DMS53 treated with DMSO at 0.1 percent for 48 hours (cell line): ENCODE results near the gene IKBKE.
A peak's percentile ranks its signal among the peaks of the same experiment; 100 is the strongest.
"Not testable (repeated sequence)": the region's sequence is repeated elsewhere in the genome, so short reads cannot be mapped to it uniquely, and the experiment has no call there.

Experiments
- DNase-seq: peaks from one replicate; lab custom pipeline; 2025; ENCODE audit not compliant: unreplicated experiment; lab: John Stamatoyannopoulos, UW

Gene IKBKE

GRCh38 chr1:206472454-206472853, 2.2 kb downstream of the IKBKE start:
- no peak for DNase-seq

GRCh38 chr1:206472886-206473285, 2.6 kb downstream of the IKBKE start:
- DNase-seq: no peak

GRCh38 chr1:206476058-206476457, 5.8 kb downstream of the IKBKE start:
- no peak for DNase-seq

- no peak for DNase-seq
Observed at GRCh38 chr1:206476591-206476990, 6.3 kb downstream of the IKBKE start.

DNA sequence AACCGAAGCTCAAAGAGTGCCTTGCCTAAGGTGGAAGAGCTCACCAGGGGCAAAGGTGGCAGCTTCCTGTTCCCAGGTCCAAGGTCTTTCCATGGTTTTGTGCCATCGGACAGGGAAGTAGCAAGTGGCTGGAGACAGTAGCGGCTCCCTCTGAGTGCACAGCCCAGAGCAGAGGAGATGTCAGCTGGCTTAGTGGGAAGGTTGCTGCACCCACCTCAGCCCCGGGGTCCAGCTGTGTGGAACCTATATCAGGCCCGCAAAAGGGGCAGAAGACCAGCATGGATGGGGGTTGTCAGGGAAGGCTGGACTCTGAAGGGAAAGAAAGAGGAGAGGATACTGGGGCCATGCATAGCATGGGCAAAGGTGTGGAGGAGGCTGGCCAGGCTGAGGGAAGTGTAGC, 6.8 kb downstream of the IKBKE start:
- no peak for DNase-seq

GRCh38 chr1:206477581-206478380, 7.5 kb downstream of the IKBKE start:
- DNase-seq: no peak

- DNase-seq: no peak
Observed at GRCh38 chr1:206478746-206479145, 8.5 kb downstream of the IKBKE start.

- DNase-seq: peak; percentile 54
Observed at GRCh38 chr1:206479183-206480125, 9.2 kb downstream of the IKBKE start.

DNA sequence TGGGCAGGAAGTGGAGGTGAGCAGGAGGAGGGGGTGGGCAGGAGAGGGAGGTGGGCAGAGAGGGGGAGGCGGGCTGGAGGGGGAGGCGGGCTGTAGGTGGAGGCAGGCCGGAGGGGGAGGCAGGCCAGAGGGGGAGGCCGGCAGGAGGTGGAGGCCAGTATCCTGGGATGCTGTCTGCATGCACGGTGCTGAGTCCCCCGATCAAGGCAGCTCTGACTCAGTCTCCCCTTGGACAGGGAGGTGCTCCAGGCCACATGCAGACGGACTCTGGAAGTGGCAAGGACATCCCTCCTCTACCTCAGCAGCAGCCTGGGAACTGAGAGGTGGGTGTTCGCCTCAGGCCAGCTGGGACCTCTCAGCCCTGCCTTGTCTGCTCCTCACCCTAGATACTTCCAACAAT, 9.9 kb downstream of the IKBKE start:
- no peak for DNase-seq

DNA sequence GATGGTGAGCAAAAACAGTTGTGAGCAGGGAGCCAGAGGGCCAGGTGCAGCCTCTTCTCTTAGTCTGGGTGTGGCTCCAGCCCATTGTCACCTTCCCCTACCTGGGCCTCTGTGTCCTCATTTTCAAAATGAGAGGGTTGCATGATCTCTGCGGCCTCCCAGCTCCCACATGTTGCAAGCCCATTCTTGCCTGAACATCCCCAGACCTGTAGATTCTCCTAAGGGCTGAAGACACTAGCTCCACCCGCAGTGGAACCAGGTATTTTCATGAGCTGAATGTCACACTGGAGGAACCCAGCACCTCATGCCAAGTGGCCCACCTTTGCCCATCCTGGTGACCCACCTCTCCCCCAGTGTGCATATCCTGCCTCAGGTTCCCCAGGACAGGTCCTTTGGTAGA, 12.3 kb downstream of the IKBKE start:
- DNase-seq: no peak

GRCh38 chr1:206483864-206484263, 13.6 kb downstream of the IKBKE start:
- not testable (repeated sequence) for DNase-seq

GRCh38 chr1:206484901-206485300, 14.6 kb downstream of the IKBKE start:
- DNase-seq: no peak

DNA sequence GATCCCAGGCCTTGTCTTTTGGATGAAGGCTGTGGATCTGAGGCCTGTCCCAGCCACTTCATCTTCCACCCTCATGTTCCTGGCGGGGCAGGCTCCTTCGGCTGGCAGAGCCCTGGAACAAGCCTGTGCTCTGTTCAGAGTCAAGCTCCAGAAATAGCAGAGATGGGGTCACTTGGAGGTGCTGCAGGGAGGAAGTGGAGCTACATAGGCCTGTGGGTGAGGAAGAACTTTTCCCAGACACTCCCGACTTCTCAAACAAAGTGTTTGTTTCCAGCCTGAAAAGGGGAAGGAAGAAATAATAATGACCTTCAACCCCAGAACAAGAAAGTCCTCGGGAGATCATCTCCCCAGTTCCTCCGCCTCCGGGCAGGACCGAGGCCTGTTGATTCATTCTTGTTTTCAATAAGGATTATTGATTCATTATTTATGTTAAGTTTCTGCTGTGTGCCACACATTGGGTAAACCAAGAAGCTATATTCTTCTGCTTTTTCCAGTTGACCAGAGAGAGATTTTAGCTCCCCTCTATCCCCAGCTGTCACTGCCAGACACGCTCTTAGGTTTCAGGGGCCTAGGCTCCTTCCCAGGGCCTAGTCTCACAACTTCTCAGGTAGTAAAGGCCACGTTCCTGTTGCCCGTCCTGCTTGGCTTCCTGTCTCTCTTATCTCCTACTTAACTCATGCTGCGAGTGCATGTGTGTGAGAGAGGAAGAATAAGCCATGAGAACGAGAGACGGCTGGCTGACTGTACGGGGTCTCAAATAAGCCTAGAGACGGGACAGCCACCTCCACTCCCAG, 16.9 kb downstream of the IKBKE start:
- no peak for DNase-seq

DNA sequence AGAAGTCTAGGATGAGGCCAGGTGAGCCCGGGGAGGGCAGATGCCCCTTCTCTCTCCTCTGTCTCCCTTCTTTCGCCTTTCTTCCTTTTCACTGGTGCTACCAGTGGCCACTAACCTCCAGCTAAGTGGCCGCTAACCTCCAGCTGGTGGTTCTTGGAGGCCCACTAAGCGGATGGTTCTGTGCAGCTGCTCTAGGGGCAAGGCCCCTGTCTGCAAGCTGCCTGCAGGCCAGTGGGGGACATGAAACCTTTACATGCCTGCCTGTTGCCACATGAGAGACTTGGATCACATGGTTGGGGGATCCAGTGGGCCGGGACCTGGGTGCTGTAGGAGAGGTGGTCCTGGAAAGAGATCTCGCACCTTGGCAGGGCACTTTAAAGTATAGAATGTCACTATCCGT, 17.7 kb downstream of the IKBKE start:
- no peak for DNase-seq

DNA sequence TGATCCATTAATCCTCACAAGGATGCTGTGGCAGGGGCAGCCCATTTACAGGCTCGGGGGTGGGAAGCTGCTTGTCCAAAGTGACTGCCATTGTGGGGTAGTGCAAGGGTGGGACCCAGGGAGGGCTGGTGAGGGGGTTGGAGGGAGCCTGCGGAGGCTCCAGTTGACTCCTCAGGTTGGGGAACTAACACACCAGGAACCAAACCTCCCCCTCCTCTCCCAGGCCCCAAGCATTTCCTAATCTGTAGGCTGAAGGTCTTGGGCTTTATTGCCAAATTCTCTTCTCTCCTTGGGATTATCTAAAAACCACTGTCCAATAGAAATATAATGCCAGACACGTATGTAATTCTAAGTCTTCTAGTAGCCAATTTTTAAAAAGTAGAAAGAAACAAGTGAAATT, 18.2 kb downstream of the IKBKE start:
- DNase-seq: no peak

DNA sequence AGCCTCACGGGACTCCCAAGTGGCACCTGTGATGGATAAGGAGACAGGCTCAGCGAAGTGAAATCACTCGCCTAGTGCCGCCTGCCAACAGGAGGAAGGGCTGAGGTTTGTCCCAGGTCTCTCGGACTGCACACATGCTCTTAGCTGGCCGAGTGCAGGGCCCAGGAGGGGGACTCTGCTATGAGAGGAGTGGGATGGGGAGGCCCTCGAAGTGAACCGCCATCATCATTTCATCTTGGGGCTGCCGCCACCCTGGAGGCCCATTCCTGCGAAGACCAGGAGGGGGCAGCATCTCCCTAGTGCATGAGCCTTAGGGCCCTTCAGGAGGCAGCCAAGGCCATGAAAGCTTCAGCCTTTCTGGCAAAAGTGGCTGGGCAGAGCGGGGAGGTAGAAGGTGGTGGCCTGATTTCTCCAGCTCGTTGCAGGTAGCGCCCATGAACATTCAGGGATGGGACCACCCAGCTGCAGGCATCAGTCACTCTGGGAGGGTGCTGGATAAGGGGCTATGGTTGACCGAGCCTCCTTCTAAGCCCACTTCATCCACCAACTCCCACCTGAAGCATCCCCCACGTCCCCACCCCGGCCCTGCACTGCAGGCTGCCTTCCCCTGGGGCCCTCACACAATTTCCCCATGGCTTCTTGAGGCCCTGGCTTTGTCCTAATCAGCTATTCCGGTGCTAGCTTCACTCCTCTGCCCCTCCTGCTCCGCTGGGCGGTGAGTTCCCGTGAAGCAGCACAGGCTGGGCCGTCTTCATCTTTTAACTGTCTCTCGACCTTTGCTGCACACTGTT, 19.9 kb downstream of the IKBKE start:
- peak; percentile 80 for DNase-seq

- DNase-seq: no peak
Observed at GRCh38 chr1:206490771-206491405, 20.6 kb downstream of the IKBKE start.

DNA sequence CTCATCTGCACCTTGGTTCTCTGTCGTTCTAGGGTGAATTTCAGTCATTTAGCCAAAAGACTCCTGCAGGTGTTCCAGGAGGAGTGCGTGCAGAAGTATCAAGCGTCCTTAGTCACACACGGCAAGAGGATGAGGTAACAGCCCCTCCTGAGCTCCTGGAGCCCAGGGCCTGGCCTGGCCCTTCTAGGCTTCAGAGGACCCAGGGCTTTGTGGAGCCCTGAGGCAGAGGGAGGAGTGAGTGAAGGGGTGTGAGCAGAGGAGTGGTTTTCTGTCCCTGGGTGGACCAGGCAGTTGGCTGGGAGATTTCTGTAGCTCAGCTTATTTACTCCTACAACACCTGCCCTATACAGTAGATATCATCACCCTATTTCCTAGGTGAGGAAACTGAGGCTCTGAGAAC, 21.3 kb downstream of the IKBKE start:
- no peak for DNase-seq

DNA sequence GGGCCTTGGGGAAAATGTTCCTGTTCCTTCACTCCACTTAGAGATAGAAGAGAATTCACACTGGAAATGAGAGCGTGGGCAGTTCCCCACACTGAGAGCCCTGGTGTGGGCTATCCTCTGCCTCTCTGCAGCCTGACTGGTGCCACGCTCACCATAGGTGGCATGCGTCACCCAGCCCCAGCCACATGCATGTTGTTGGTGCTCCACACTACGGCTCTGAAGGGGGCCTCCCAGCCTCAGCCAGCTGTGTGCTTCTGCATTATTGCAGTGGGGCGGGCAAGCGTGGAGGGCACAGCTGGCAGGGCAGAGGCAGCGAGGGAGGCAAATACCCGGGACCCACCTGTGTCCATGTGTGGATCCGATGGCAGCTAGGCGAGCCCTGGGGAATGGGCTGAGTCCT, 22.3 kb downstream of the IKBKE start:
- no peak for DNase-seq

DNA sequence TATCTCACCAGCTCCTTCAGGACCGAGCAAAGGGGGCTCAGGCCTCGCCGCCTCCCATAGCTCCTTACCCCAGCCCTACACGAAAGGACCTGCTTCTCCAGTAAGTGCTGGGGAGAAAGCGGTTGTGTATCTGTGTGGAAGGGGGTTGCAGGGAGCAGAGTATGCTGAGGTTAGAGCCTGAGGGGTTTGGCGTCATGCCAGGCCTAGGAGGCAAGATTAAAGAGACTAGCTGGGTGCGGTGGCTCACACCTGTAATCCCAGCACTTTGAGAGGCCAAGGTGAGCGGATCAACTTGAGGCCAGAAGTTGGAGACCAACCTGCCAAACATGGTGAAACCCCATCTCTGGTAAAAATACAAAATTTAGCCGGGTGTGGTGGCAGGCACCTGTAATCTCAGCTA, 23.0 kb downstream of the IKBKE start:
- no peak for DNase-seq
